ENCODE results near the gene BBX.

DNA sequence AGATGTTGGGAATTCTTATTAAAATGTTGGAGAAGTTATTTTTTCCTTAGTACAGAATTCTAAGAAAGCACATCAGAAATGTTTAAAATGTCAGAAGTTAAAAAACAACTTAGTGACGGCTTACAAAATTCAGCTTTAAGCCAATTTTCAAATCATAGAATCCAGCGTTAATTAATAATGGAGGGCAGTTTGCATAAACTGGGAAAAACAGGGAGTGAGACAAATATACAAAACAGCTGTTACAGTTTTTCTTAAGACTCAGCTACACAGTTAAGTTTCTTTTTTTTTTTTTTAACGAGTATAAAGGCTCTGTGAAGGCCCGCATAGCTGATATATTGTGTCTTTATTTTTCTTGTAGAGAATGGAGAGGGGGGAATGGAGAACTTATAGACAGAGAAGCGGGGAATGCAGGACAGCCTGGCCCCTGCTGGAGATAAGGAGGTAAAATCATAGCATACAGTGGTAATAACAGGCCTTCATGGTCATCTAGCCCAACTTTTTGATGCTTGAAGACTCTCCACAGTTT lies 164.4 kb downstream of the BBX start:
- TF ChIP-seq, protein P1, sequence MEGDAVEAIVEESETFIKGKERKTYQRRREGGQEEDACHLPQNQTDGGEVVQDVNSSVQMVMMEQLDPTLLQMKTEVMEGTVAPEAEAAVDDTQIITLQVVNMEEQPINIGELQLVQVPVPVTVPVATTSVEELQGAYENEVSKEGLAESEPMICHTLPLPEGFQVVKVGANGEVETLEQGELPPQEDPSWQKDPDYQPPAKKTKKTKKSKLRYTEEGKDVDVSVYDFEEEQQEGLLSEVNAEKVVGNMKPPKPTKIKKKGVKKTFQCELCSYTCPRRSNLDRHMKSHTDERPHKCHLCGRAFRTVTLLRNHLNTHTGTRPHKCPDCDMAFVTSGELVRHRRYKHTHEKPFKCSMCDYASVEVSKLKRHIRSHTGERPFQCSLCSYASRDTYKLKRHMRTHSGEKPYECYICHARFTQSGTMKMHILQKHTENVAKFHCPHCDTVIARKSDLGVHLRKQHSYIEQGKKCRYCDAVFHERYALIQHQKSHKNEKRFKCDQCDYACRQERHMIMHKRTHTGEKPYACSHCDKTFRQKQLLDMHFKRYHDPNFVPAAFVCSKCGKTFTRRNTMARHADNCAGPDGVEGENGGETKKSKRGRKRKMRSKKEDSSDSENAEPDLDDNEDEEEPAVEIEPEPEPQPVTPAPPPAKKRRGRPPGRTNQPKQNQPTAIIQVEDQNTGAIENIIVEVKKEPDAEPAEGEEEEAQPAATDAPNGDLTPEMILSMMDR (conservative IDR thresholded peaks at IDR 0.05 in 1 of 2, IDR thresholded peaks at IDR 0.05 in 1 of 2; ENCODE audit: extremely low read depth in 1 of 2, insufficient read depth in 1 of 2, low read depth in 1 of 2, low read length in 2 of 2): no peak
- no peak for TF ChIP-seq EZH2 (IDR thresholded peaks at IDR 0.05; ENCODE audit: borderline replicate concordance, low read length)

Data from mammary epithelial cell (primary cell).